Measurements from ENCODE around the gene JMJD1C.

- TF ChIP-seq GATA2 (IDR thresholded peaks at IDR 0.05; ENCODE audit: low read depth, low read length), result no peak
- no peak for TF ChIP-seq GATA3 (IDR thresholded peaks at IDR 0.05; ENCODE audit: low read depth, low read length)
Observed at GRCh38 chr10:63363951-63364350, 101.8 kb downstream of the JMJD1C start.

Data from SH-SY5Y (cell line).